Measurements from ENCODE around the gene ANKRD40CL. TPM values are rescaled to one million over a fixed set of nuclear protein-coding genes. Genes with fewer than 3 reads are reported as not detected.

ANKRD40CL gene, protein sequence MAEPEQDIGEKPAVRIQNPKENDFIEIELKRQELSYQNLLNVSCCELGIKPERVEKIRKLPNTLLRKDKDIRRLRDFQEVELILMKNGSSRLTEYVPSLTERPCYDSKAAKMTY
- not detected for total RNA-seq

DNA sequence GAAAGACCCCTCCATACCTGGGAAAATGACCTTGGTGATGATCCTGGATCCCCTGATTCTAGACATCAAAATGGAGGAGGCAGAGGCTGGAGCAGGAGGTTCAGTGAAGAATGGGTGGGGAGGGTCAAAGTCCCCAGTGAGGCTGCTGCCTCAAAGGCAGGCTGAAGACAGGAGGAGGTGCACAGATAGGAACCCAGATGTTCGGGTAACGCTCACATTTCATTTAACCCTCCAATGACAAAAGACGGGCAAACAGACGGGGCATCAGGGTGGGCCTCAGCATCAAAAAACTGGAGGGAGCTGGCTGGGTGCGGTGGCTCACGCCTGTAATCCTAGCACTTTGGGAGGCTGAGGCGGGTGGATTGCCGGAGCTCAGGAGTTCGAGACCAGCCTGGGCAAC is at the start of gene ANKRD40CL:
Gene ANKRD40CL, minus strand, starts transcription at position 73 of the 400 bp plus-strand sequence. CDS start 605 bp downstream, outside the sequence.

GRCh38 chr17:50719144-50719923 is 48.0 kb downstream of the ANKRD40CL start, which contains the start of gene LUC7L3:
TSS of gene LUC7L3 (plus strand) at chr17:50719603. CDS start at chr17:50719733, 130 bp downstream.

Small RNA genes within 50 kb of the gene (small RNA-seq; reads per million reads assigned to genes)
- gene AC005921.1 (ENCODE audit: low replicate concordance) (not detected), gene MIR8059 (ENCODE audit: low replicate concordance) (not detected)

Other genes starting within 250 kb of the ANKRD40CL start
- gene EPN3, start 234.8 kb downstream of the ANKRD40CL start, total RNA-seq, result 10.7 TPM
- 59.0 TPM for gene SPATA20, start 220.3 kb downstream of the ANKRD40CL start, total RNA-seq
- 17.1 TPM for gene CACNA1G, start 206.8 kb downstream of the ANKRD40CL start, total RNA-seq
- gene ABCC3, start 132.6 kb downstream of the ANKRD40CL start, total RNA-seq, result 13.5 TPM
- gene ANKRD40, start 59.6 kb downstream of the ANKRD40CL start, total RNA-seq, result 28.6 TPM
- 144 TPM for gene LUC7L3, start 47.9 kb downstream of the ANKRD40CL start, total RNA-seq
- 1.6 TPM for gene WFIKKN2, start 68.1 kb upstream of the ANKRD40CL start, total RNA-seq
- gene TOB1, start 98.8 kb upstream of the ANKRD40CL start, total RNA-seq, result 53.5 TPM

All from metanephros (tissue), 2 donors.